Caco-2 (cell line): Measurements from ENCODE around the gene CCDC170. TPM values are rescaled to one million over a fixed set of nuclear protein-coding genes. Genes with fewer than 3 reads are reported as not detected.

ENCODE experiments used
- Bru-seq: library from RNA; stranded (reverse); fragments of 400-500 nt; gene quantifications from one replicate; lab custom pipeline; 2021; lab: Mats Ljungman, UMichigan
- BruChase-seq, 2 experiments: library from RNA; stranded (reverse); fragments of 400-500 nt; gene quantifications; one replicate each; lab custom pipeline; 2021; lab: Mats Ljungman, UMichigan
- BruUV-seq: library from RNA; stranded (reverse); fragments of 400-500 nt; replicated peaks from 2 replicates; lab custom pipeline; 2021; lab: Mats Ljungman, UMichigan
- CTCF ChIA-PET: fragments of 300-600 bp; sonication (Branson Sonifier 250); formaldehyde crosslinking; loops from one replicate; lab custom pipeline; 2022; ENCODE audit warnings: antibody characterized with exemption; lab: Charles Lee
- POLR2A ChIA-PET: fragments of 300-600 bp; sonication (Branson Sonifier 250); formaldehyde crosslinking; loops from one replicate; lab custom pipeline; 2022; ENCODE audit warnings: antibody characterized with exemption; lab: Charles Lee
- DNase-seq, 2 experiments: peaks; one replicate each; pipeline versions ENCODE4 v3.0.0 to v3.0.0-alpha.2; 2020 to 2022
- H3K27me3 ChIP-seq: replicated peaks from 2 replicates; pipeline ENCODE4 v1.6.0; 2011; ENCODE audit warnings: low read length; ENCODE audit not compliant: control insufficient read depth, insufficient read depth
- H3K36me3 ChIP-seq: 2 replicates; pipeline ENCODE4 v1.5.1; 2011; ENCODE audit warnings: low read length; ENCODE audit not compliant: control insufficient read depth, insufficient read depth
- H3K4me1 ChIP-seq: fragments of 250-450 bp; sonication (Bioruptor Pico); 2 replicates; pipeline ENCODE4 v1.5.1; 2020; ENCODE audit warnings: mild to moderate bottlenecking
- H3K4me3 ChIP-seq: 2 replicates; pipeline ENCODE4 v1.5.1; 2011; ENCODE audit warnings: low read depth, mild to moderate bottlenecking, control low read depth, low read length
- H3K9me3 ChIP-seq: fragments of 250-450 bp; sonication (Bioruptor Pico); 2 replicates; pipeline ENCODE4 v1.5.1; 2020; ENCODE audit warnings: mild to moderate bottlenecking, moderate library complexity
- H3K27ac Mint-ChIP-seq: one replicate; pipeline ENCODE4 v1.8.0; 2022; ENCODE audit warnings: mixed read lengths; ENCODE audit not compliant: unreplicated experiment
- H3K27me3 Mint-ChIP-seq: one replicate; pipeline ENCODE4 v1.8.0; 2022; ENCODE audit warnings: mixed read lengths; ENCODE audit not compliant: insufficient read depth, unreplicated experiment
- H3K36me3 Mint-ChIP-seq: one replicate; pipeline ENCODE4 v1.8.0; 2022; ENCODE audit warnings: mild to moderate bottlenecking, mixed read lengths; ENCODE audit not compliant: insufficient read depth, unreplicated experiment
- H3K4me1 Mint-ChIP-seq: one replicate; pipeline ENCODE4 v1.8.0; 2022; ENCODE audit warnings: low read depth, mixed read lengths; ENCODE audit not compliant: unreplicated experiment
- H3K4me3 Mint-ChIP-seq: one replicate; pipeline ENCODE4 v1.8.0; 2022; ENCODE audit warnings: mild to moderate bottlenecking, moderate library complexity, mixed read lengths; ENCODE audit not compliant: unreplicated experiment
- H3K9me3 Mint-ChIP-seq: one replicate; pipeline ENCODE4 v1.8.0; 2022; ENCODE audit warnings: mixed read lengths; ENCODE audit not compliant: unreplicated experiment
- CTCF ChIP-seq, 2 experiments: fragments of 200-600 bp in 1 of 2; IDR thresholded peaks; 1 replicate in 1 of 2; 2 replicates in 1 of 2; pipeline versions ENCODE4 v1.5.1 to v1.8.0; 2011 to 2022; ENCODE audit warnings: antibody characterized with exemption in 1 of 2, control low read depth in 1 of 2, inconsistent platforms in 1 of 2, low read depth in 1 of 2, low read length in 1 of 2, mild to moderate bottlenecking in 1 of 2, moderate library complexity in 1 of 2; ENCODE audit not compliant: insufficient read depth in 1 of 2, severe bottlenecking in 1 of 2, unreplicated experiment in 1 of 2
- intact Hi-C: fragments of 100-400 bp; cut with micrococcal nuclease; formaldehyde crosslinking; loops from one replicate; pipeline ENCODE4 v1.10.0; 2022; ENCODE audit not compliant: unreplicated experiment
- long read RNA-seq: library from polyadenylated mRNA; stranded (forward); transcript quantifications from one replicate; pipeline ENCODE4 v2.0.0, GENCODE V29; 2022
- total RNA-seq: library from RNA; stranded (reverse); gene quantifications from 2 replicates; pipeline ENCODE4 v1.2.3, GENCODE V29; 2022

Gene CCDC170
- total RNA-seq (4.0 and 6.8 TPM in 2 replicates), Bru-seq, nascent RNA (percentile 55 among the genes with signal in this experiment), BruChase-seq, experiment 1, labeled RNA remaining after a 2-hour chase (percentile 51 among the genes with signal in this experiment), BruChase-seq, experiment 2, labeled RNA remaining after a 6-hour chase (percentile 51 among the genes with signal in this experiment)
- long read RNA-seq, full-length matches to known transcripts = 5 of 10 reads
- long read RNA-seq, partial matches to known transcripts = 1 of 10 reads
- long read RNA-seq, other reads (novel, unspliced or antisense) = 4 of 10 reads

GRCh38 chr6:151493804-151494234, at the start of gene CCDC170:
TSS of gene CCDC170 (plus strand) at chr6:151494017. CDS start at chr6:151494129, 112 bp downstream.
- CTCF ChIA-PET = no interaction called here
- H3K27me3 Mint-ChIP-seq = no peaks in the 10 kb centered on the region
- peak within 1 kb of the TSS; percentile 88 for H3K4me3 Mint-ChIP-seq
- no TSS peak for BruUV-seq
- peak within 1 kb of the TSS; percentile 65 for H3K4me3 ChIP-seq
- intact Hi-C loops = loop anchor here (5.0 kb wide), 1 partner anchor 42 kb away; the partner anchor contains the start of gene RMND1
- TF ChIP-seq CTCF (IDR thresholded peaks at IDR 0.05; ENCODE audit: insufficient read depth in 1 of 2, low read depth in 1 of 2, low read length in 1 of 2, severe bottlenecking in 1 of 2, unreplicated experiment in 1 of 2) = no peak
- no peaks in the 10 kb centered on the region for H3K36me3 Mint-ChIP-seq
- H3K27ac Mint-ChIP-seq = peak within 1 kb of the TSS; percentile 87
- POLR2A ChIA-PET = no interaction called here
- no peaks in the 10 kb centered on the region for H3K27me3 ChIP-seq
- H3K4me1 Mint-ChIP-seq = peaks cover 12% of the 10 kb centered on the region
- H3K36me3 ChIP-seq = no peaks in the 10 kb centered on the region
- no peaks in the 10 kb centered on the region for H3K9me3 Mint-ChIP-seq
- peak; percentile 41 to 77 for DNase-seq
- H3K4me1 ChIP-seq = peaks cover 6% of the 10 kb centered on the region; the same call in 1 of the 2 replicates
- no peaks in the 10 kb centered on the region for H3K9me3 ChIP-seq

- no peak overlapping the region for H3K4me3 ChIP-seq
- peaks cover 29% of the 10 kb centered on the region for H3K4me1 ChIP-seq
- peaks cover 10% of the 10 kb centered on the region for H3K36me3 Mint-ChIP-seq
- H3K9me3 Mint-ChIP-seq = no peaks in the 10 kb centered on the region
- no peak overlapping the region for H3K27ac Mint-ChIP-seq
- H3K4me1 Mint-ChIP-seq = peaks cover 6% of the 10 kb centered on the region
- no TSS peak for BruUV-seq
- no peaks in the 10 kb centered on the region for H3K27me3 ChIP-seq
- ChIA-PET POLR2A (no interaction called here), CTCF (interaction anchor here (0.7 to 1.2 kb wide), 2 partner anchors 8 to 261 kb away, joined by 5 read pairs; no protein-coding TSS in a partner anchor)
- H3K27me3 Mint-ChIP-seq = no peaks in the 10 kb centered on the region
- no peaks in the 10 kb centered on the region for H3K9me3 ChIP-seq
- H3K36me3 ChIP-seq = peaks cover 1% of the 10 kb centered on the region; the same call in 1 of the 2 replicates
- no peak overlapping the region for H3K4me3 Mint-ChIP-seq
- no peak for DNase-seq
- no peak for TF ChIP-seq CTCF (IDR thresholded peaks at IDR 0.05; ENCODE audit: insufficient read depth in 1 of 2, low read depth in 1 of 2, low read length in 1 of 2, severe bottlenecking in 1 of 2, unreplicated experiment in 1 of 2)
- intact Hi-C loops = no loop called here
These were observed 48.3 kb upstream of the CCDC170 start for GRCh38 chr6:151445482-151445881.

- no peak for DNase-seq
- intact Hi-C loops = no loop called here
- H3K27me3 ChIP-seq = no peaks in the 10 kb centered on the region
- Mint-ChIP-seq H3K9me3 (no peaks in the 10 kb centered on the region), H3K27ac (peak overlapping the region; percentile 79), H3K4me3 (no peak overlapping the region), H3K4me1 (peaks cover 13% of the 10 kb centered on the region), H3K27me3 (no peaks in the 10 kb centered on the region), H3K36me3 (peaks cover 16% of the 10 kb centered on the region)
- ChIA-PET POLR2A (interaction anchor here (0.9 kb wide), 1 partner anchor 11 kb away, joined by 5 read pairs; no protein-coding TSS in a partner anchor), CTCF (no interaction called here)
- no peak for TF ChIP-seq CTCF (IDR thresholded peaks at IDR 0.05; ENCODE audit: insufficient read depth in 1 of 2, low read depth in 1 of 2, low read length in 1 of 2, severe bottlenecking in 1 of 2, unreplicated experiment in 1 of 2)
- H3K9me3 ChIP-seq = no peaks in the 10 kb centered on the region
- H3K36me3 ChIP-seq = peaks cover 1% of the 10 kb centered on the region; the same call in 1 of the 2 replicates
- H3K4me1 ChIP-seq = peaks cover 21% of the 10 kb centered on the region
- no peak overlapping the region for H3K4me3 ChIP-seq
- BruUV-seq = no TSS peak
These were observed 46.6 kb upstream of the CCDC170 start for GRCh38 chr6:151447237-151447636.
